ENCODE results near the gene MYOG.

GRCh38 chr1:203038217-203038741 is 47.5 kb downstream of the MYOG start:
- TF ChIP-seq, protein P1, sequence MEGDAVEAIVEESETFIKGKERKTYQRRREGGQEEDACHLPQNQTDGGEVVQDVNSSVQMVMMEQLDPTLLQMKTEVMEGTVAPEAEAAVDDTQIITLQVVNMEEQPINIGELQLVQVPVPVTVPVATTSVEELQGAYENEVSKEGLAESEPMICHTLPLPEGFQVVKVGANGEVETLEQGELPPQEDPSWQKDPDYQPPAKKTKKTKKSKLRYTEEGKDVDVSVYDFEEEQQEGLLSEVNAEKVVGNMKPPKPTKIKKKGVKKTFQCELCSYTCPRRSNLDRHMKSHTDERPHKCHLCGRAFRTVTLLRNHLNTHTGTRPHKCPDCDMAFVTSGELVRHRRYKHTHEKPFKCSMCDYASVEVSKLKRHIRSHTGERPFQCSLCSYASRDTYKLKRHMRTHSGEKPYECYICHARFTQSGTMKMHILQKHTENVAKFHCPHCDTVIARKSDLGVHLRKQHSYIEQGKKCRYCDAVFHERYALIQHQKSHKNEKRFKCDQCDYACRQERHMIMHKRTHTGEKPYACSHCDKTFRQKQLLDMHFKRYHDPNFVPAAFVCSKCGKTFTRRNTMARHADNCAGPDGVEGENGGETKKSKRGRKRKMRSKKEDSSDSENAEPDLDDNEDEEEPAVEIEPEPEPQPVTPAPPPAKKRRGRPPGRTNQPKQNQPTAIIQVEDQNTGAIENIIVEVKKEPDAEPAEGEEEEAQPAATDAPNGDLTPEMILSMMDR (IDR thresholded peaks at IDR 0.05; ENCODE audit: borderline replicate concordance, extremely low read depth, low read length, poor library complexity, severe bottlenecking): no peak
- TF ChIP-seq EZH2 (IDR thresholded peaks at IDR 0.05; ENCODE audit: borderline replicate concordance, low read depth, low read length, severe bottlenecking): no peak

All from DND-41 (cell line).